ENCODE results near the gene RTN4RL1.

The RTN4RL1 gene

DNA sequence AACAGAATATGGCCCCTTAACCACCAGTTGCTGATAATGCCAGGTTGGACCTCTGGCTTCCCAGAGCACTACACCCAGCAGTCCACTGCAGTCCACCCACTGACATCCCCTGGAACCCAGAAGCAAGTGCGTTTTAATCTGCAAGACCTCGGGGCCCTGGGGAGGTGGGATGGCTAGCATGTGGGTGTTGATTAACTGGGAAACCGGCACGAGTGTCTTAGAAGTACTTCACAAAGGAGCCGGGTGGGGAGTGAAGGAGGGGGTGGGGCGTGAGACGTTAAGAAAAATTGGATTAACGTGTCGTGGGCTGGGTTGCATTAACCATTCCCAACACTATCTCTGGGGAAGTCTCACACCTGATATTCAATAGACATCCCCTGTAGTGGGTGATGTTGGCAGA lies 23.7 kb upstream of the RTN4RL1 start:
- no peak for DNase-seq (ENCODE audit: low read depth in 2 of 3, low spot score in 2 of 3)

DNA sequence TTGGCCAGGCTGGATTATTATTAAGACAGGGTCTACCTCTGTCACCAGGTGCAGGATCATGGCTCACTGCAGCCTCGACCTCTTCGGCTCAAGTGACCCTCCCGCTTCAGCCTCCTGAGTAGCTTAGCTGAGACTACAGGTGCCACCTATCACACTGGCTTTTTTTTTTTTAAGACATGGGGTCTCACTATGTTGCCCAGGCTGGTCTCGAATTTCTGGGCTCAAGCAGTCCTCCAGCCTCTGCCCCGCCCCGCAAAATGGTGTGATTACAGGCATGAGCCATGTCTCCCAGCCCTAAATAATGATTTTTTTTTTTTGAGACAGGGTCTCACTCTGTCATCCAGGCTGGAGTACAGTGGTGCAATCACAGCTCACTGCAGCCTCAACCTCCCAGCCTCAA lies 22.5 kb upstream of the RTN4RL1 start:
- no peak for DNase-seq (ENCODE audit: low read depth in 2 of 3, low spot score in 2 of 3)

GRCh38 chr17:2044263-2044894 lies 19.2 kb upstream of the RTN4RL1 start:
- DNase-seq (ENCODE audit: low read depth in 2 of 3, low spot score in 2 of 3) = no peak

- DNase-seq (ENCODE audit: low read depth in 2 of 3, low spot score in 2 of 3) = no peak
Measured at GRCh38 chr17:2043785-2044184, 18.7 kb upstream of the RTN4RL1 start.

DNA sequence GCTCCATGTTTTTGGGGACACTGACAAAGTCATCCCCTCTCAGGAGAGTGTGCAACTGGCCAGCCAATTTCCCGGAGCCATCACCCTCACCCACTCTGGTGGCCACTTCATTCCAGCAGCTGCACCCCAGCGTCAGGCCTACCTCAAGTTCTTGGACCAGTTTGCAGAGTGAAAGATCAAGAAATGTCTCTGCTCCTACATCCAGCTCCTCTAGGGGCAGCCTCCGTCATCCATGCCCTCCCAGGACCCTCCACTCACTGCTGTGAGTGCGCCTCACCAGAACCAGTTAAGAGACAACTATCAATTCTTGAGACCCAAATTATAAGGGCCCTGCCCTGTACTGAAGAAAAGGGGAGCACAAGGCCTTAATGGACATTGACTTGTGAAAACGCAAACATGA lies 17.8 kb upstream of the RTN4RL1 start:
- no peak for DNase-seq (ENCODE audit: low read depth in 2 of 3, low spot score in 2 of 3)

DNA sequence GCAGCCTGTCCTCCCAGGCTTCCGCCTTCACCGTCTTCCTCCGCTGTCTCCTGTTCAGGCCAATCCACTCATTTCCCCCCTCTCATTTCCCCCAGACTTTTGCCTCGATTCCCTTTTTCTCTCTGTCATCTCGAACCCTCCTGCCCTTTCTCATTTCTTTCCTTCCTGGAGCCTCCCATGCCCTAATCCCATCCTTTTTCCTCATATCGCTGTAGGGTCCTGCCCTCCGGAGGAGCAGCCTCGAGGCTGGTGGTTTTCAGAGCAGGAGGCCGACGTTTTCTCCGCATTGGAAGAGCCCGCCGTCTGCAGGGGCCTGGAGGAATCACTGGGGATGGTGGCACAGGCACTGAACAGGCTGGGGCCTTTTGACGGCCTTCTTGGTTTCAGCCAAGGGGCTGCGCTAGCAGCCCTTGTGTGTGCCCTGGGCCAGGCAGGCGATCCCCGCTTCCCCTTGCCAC lies 17.3 kb upstream of the RTN4RL1 start:
- no peak for DNase-seq (ENCODE audit: low read depth in 2 of 3, low spot score in 2 of 3)

- peak; percentile 90 to 94 (median 94) for DNase-seq (ENCODE audit: low read depth in 2 of 3, low spot score in 2 of 3)
Measured at GRCh38 chr17:2041561-2042389, 16.6 kb upstream of the RTN4RL1 start, which contains the start of gene OVCA2. Gene OVCA2, plus strand, starts transcription at chr17:2042022. Its CDS starts 26 bp downstream, at chr17:2042048.

DNA sequence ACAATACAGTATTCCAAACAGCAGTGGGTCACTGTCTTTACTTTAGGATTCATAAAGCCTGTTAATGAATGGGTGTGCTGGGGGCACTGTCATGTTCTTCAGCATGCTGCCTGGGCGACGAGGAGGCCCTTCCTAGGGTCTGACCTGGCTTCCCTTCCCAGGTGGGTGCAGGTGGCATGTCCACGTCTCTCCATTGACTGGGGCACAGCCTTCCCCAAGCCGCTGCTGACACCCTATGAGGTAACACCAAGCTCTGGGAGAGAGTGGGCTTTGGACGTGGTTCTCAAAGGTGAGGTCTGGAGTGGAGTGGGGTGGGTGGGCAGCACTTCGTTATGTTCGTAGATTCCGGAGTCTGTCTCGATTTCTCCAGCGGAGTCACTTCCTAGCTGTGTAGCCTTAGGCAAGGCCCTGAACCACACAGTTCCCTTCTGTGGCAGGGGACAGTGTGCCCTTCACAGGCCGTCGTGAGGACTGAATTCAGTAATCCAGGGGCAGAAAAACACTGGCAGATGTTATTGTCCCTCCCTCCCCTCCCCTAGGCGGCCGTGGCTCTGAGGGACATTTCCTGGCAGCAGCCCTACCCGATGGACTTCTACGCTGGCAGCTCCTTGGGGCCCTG lies 15.9 kb upstream of the RTN4RL1 start:
- DNase-seq (ENCODE audit: low read depth in 2 of 3, low spot score in 2 of 3) = no peak

GRCh38 chr17:2040219-2040827 lies 15.2 kb upstream of the RTN4RL1 start:
- no peak for DNase-seq (ENCODE audit: low read depth in 2 of 3, low spot score in 2 of 3)

GRCh38 chr17:2037155-2037554 lies 12.0 kb upstream of the RTN4RL1 start:
- no peak for DNase-seq (ENCODE audit: low read depth in 2 of 3, low spot score in 2 of 3)

GRCh38 chr17:2035541-2036488 lies 10.7 kb upstream of the RTN4RL1 start:
- no peak for DNase-seq (ENCODE audit: low read depth in 2 of 3, low spot score in 2 of 3)

DNA sequence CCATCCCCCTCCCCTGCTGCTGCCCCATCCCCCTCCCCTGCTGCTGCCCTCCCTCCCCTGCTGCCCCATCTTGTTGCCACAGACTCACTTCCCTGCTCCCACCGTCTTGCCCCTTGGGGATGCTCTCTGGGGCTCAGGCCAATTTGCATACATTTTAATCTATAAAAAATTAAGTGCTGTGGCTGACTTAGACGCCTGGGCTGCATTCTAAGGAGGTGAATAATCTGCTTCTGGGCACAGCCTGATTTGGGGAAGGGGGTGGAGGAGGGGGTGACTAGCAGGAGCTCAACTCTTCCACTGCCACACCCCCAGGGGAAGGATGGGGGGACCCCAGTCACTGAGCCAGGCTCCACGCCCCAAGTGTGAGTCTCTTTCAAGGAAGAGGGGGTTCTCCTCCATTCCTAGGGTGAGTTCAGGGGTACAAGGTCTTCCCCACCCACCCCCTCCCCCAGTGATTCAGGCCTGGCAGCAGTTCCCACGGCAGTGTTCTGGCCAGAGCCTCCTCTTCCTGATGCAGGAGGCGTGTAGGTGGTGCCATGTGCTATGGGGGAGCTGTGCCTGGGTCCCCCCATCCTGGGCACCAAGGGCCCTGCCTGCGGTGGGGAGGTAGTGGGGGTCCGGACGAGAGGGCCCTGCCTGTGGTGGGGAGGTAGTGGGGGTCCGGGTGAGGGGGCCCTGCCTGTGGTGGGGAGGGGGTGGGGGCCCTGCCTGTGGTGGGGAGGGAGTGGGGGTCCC lies 9.8 kb upstream of the RTN4RL1 start:
- no peak for DNase-seq (ENCODE audit: low read depth in 2 of 3, low spot score in 2 of 3)

DNA sequence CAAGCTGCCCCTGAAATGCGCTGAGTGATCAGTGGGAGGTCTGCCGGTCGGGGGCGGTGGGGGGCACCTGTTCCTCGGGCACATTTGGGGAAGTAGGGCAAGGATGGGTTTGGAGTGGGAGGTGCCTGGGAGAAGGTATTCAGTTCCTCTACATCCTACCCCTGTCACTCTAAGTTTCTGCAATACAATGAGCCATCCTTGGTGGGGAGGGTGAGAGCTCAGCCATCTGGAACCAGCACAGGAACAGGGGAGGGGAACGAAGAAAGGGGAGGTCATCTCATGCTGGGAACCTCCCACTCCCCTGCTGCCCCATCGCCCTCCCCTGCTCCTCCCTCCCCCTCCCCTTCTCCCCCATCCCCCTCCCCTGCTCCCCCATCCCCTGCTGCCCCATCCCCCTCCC lies 9.0 kb upstream of the RTN4RL1 start:
- no peak for DNase-seq (ENCODE audit: low read depth in 2 of 3, low spot score in 2 of 3)

- no peak for DNase-seq (ENCODE audit: low read depth in 2 of 3, low spot score in 2 of 3)
Measured at GRCh38 chr17:2033153-2033552, 8.0 kb upstream of the RTN4RL1 start.

DNA sequence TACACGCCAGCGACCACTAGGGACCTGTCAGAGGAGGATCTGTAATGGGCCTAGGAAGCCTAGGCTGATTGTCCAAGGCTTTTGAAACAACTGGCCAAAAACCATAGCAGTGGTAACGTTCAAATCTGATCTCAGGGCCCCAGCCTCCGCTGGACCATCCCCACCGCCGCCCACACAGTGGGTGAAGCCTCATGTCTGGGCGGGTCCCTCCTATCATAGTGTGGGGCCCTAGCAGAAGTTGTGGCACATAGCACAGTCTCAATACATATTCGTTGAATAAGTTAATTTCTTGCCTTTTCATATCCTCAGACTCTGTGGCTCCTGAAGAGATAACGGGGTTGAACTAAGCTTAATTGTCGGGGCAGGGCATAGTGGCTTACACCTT lies 5.6 kb upstream of the RTN4RL1 start:
- no peak for DNase-seq (ENCODE audit: low read depth in 2 of 3, low spot score in 2 of 3)

- peak; percentile 70 to 79 (median 71) for DNase-seq (ENCODE audit: low read depth in 2 of 3, low spot score in 2 of 3)
Measured at GRCh38 chr17:2029911-2030778, 5.0 kb upstream of the RTN4RL1 start, which contains the start of gene DPH1. Gene DPH1, plus strand, starts transcription at chr17:2030153. Its CDS starts 17 bp downstream, at chr17:2030170.

DNA sequence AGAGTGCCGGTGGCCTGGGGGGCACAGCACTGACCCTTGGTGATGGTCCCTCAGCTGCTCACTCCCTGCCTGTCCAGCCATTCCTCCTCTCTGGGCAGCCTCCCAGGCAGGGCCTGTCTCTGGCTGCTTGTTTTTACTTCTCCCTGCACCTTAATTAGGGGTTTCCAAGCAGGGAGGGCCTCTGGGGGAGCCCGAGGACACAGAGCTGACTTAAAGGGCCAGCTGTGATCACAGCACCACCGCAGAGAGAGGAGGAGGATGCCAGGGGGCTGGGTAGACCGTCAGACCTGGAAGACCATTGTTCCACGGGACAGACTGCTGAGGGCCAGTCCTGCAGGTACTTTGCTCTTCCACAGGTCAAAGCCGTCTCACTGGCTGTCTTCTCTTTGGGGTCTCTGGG lies 3.6 kb upstream of the RTN4RL1 start:
- DNase-seq (ENCODE audit: low read depth in 2 of 3, low spot score in 2 of 3) = no peak

DNA sequence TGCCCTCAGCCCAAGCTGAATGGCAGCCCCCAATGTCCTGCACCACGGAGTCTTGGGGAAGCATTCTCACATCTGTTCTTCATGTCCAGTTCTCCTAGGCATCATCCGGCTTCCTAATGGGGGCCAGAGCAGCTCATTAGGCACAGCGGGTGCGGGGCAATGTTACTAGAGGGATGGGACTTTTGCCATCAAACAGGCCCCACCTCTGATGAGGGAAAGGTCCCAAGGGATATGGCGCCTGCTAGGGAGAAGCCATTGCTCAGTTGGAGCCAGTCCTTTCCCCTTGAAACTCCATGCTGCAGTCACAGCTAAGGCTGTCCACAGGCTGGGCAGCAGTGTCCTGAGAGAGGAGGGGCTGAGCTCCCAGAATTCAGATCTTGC lies 3.1 kb upstream of the RTN4RL1 start:
- DNase-seq (ENCODE audit: low read depth in 2 of 3, low spot score in 2 of 3) = no peak

Measured in activated CD8-positive, alpha-beta memory T cell treated with anti-CD3 and anti-CD28 coated beads for 48 hours (primary cell).